Activated CD4-positive, alpha-beta T cell treated with anti-CD3 and anti-CD28 coated beads, Interleukin-2, amount 10 ng/mL, durations not matched to agents 24 days and 14 days (primary cell): ENCODE data around the gene NRXN3. TPM values are rescaled to one million over a fixed set of nuclear protein-coding genes. Genes with fewer than 3 reads are reported as not detected.

Experiments used
- DNase-seq: peaks from one replicate; pipeline ENCODE4 v3.0.0; 2022
- H3K27ac Mint-ChIP-seq: one replicate; pipeline ENCODE4 v1.8.0; 2022; ENCODE audit warnings: mild to moderate bottlenecking, mixed read lengths
- H3K27me3 Mint-ChIP-seq: one replicate; pipeline ENCODE4 v1.8.0; 2022; ENCODE audit warnings: mixed read lengths
- H3K36me3 Mint-ChIP-seq: one replicate; pipeline ENCODE4 v1.8.0; 2022; ENCODE audit warnings: low read depth, mild to moderate bottlenecking, mixed read lengths
- H3K4me1 Mint-ChIP-seq: one replicate; pipeline ENCODE4 v1.8.0; 2021; ENCODE audit warnings: mixed read lengths
- H3K4me3 Mint-ChIP-seq: one replicate; pipeline ENCODE4 v1.8.0; 2022; ENCODE audit warnings: mild to moderate bottlenecking, moderate library complexity, mixed read lengths
- H3K9me3 Mint-ChIP-seq: one replicate; pipeline ENCODE4 v1.8.0; 2021; ENCODE audit warnings: mixed read lengths
- intact Hi-C: fragments of 100-400 bp; cut with micrococcal nuclease; formaldehyde crosslinking; loops from one replicate; pipeline ENCODE4 v1.15.1; 2023
- total RNA-seq: library from RNA; stranded (reverse); gene quantifications from 2 replicates; pipeline ENCODE4 v1.2.3, GENCODE V29; 2022

Gene NRXN3
- total RNA-seq, 1 donor from 2014 or later = not detected

GRCh38 chr14:79878785-79879184 is 1708.6 kb downstream of the NRXN3 start:
- DNase-seq = no peak
- H3K4me1 Mint-ChIP-seq = no peaks in the 10 kb centered on the region
- H3K27me3 Mint-ChIP-seq = no peaks in the 10 kb centered on the region
- H3K4me3 Mint-ChIP-seq = no peak overlapping the region
- H3K27ac Mint-ChIP-seq = no peak overlapping the region
- no peaks in the 10 kb centered on the region for H3K36me3 Mint-ChIP-seq
- no peaks in the 10 kb centered on the region for H3K9me3 Mint-ChIP-seq
- intact Hi-C loops = no loop called here

- Mint-ChIP-seq H3K27ac (no peak overlapping the region), H3K4me3 (no peak overlapping the region), H3K36me3 (no peaks in the 10 kb centered on the region), H3K4me1 (no peaks in the 10 kb centered on the region), H3K27me3 (no peaks in the 10 kb centered on the region), H3K9me3 (no peaks in the 10 kb centered on the region)
- DNase-seq = no peak
- intact Hi-C loops = no loop called here
Observed at GRCh38 chr14:79881299-79881698, 1711.1 kb downstream of the NRXN3 start.

- intact Hi-C loops = no loop called here
- Mint-ChIP-seq H3K36me3 (no peaks in the 10 kb centered on the region), H3K27ac (no peak overlapping the region)
Observed at GRCh38 chr14:79890527-79890926, 1720.4 kb downstream of the NRXN3 start.

GRCh38 chr14:79896009-79896408 is 1725.8 kb downstream of the NRXN3 start:
- Mint-ChIP-seq H3K27ac (no peak overlapping the region), H3K4me1 (no peaks in the 10 kb centered on the region), H3K36me3 (no peaks in the 10 kb centered on the region), H3K27me3 (no peaks in the 10 kb centered on the region), H3K9me3 (peaks cover 9% of the 10 kb centered on the region), H3K4me3 (no peak overlapping the region)
- intact Hi-C loops = no loop called here
- DNase-seq = no peak

More at GRCh38 chr14:79890527-79890926, 1720.4 kb downstream of the NRXN3 start:
- no peaks in the 10 kb centered on the region for H3K9me3 Mint-ChIP-seq
- DNase-seq = no peak
- H3K4me1 Mint-ChIP-seq = no peaks in the 10 kb centered on the region
- no peaks in the 10 kb centered on the region for H3K27me3 Mint-ChIP-seq
- H3K4me3 Mint-ChIP-seq = no peak overlapping the region

GRCh38 chr14:79899610-79900009 is 1729.4 kb downstream of the NRXN3 start:
- no peak overlapping the region for H3K4me3 Mint-ChIP-seq
- no peak for DNase-seq
- H3K9me3 Mint-ChIP-seq = peaks cover 9% of the 10 kb centered on the region
- no peaks in the 10 kb centered on the region for H3K4me1 Mint-ChIP-seq
- no peaks in the 10 kb centered on the region for H3K36me3 Mint-ChIP-seq
- no peak overlapping the region for H3K27ac Mint-ChIP-seq
- no peaks in the 10 kb centered on the region for H3K27me3 Mint-ChIP-seq
- intact Hi-C loops = no loop called here

- Mint-ChIP-seq H3K4me1 (no peaks in the 10 kb centered on the region), H3K4me3 (no peak overlapping the region), H3K27me3 (no peaks in the 10 kb centered on the region), H3K9me3 (peaks cover 5% of the 10 kb centered on the region), H3K36me3 (no peaks in the 10 kb centered on the region), H3K27ac (no peak overlapping the region)
- intact Hi-C loops = no loop called here
- DNase-seq = no peak
Observed at GRCh38 chr14:79904497-79904896, 1734.3 kb downstream of the NRXN3 start.

- Mint-ChIP-seq H3K4me3 (no peak overlapping the region), H3K27ac (no peak overlapping the region), H3K9me3 (no peaks in the 10 kb centered on the region), H3K4me1 (no peaks in the 10 kb centered on the region), H3K36me3 (no peaks in the 10 kb centered on the region), H3K27me3 (no peaks in the 10 kb centered on the region)
- intact Hi-C loops = no loop called here
- DNase-seq = no peak
Observed at GRCh38 chr14:79906994-79907393, 1736.8 kb downstream of the NRXN3 start.

- no peak overlapping the region for H3K4me3 Mint-ChIP-seq
- no peaks in the 10 kb centered on the region for H3K4me1 Mint-ChIP-seq
- no peak overlapping the region for H3K27ac Mint-ChIP-seq
- no peaks in the 10 kb centered on the region for H3K9me3 Mint-ChIP-seq
- no peak for DNase-seq
- no peaks in the 10 kb centered on the region for H3K36me3 Mint-ChIP-seq
- intact Hi-C loops = no loop called here
- no peaks in the 10 kb centered on the region for H3K27me3 Mint-ChIP-seq
Observed at GRCh38 chr14:79910086-79910485, 1739.9 kb downstream of the NRXN3 start.

- intact Hi-C loops = no loop called here
- Mint-ChIP-seq H3K36me3 (no peaks in the 10 kb centered on the region), H3K27me3 (no peaks in the 10 kb centered on the region), H3K4me3 (no peak overlapping the region), H3K4me1 (no peaks in the 10 kb centered on the region), H3K27ac (no peak overlapping the region), H3K9me3 (no peaks in the 10 kb centered on the region)
- DNase-seq = no peak
Observed at GRCh38 chr14:79911744-79912143, 1741.6 kb downstream of the NRXN3 start.

- Mint-ChIP-seq H3K4me3 (no peak overlapping the region), H3K27ac (no peak overlapping the region), H3K27me3 (no peaks in the 10 kb centered on the region), H3K4me1 (no peaks in the 10 kb centered on the region), H3K36me3 (no peaks in the 10 kb centered on the region), H3K9me3 (no peaks in the 10 kb centered on the region)
- DNase-seq = no peak
- intact Hi-C loops = no loop called here
Observed at GRCh38 chr14:79914595-79914994, 1744.4 kb downstream of the NRXN3 start.

- Mint-ChIP-seq H3K36me3 (no peaks in the 10 kb centered on the region), H3K4me1 (no peaks in the 10 kb centered on the region), H3K27me3 (no peaks in the 10 kb centered on the region), H3K4me3 (no peak overlapping the region), H3K27ac (no peak overlapping the region), H3K9me3 (no peaks in the 10 kb centered on the region)
- no peak for DNase-seq
- intact Hi-C loops = no loop called here
Observed at GRCh38 chr14:79915406-79915805, 1745.2 kb downstream of the NRXN3 start.

GRCh38 chr14:79916281-79916680 is 1746.1 kb downstream of the NRXN3 start:
- Mint-ChIP-seq H3K9me3 (no peaks in the 10 kb centered on the region), H3K36me3 (no peaks in the 10 kb centered on the region), H3K27me3 (no peaks in the 10 kb centered on the region), H3K4me3 (no peak overlapping the region), H3K4me1 (no peaks in the 10 kb centered on the region), H3K27ac (no peak overlapping the region)
- DNase-seq = no peak
- intact Hi-C loops = no loop called here

- no peaks in the 10 kb centered on the region for H3K36me3 Mint-ChIP-seq
Observed at GRCh38 chr14:79916892-79917291, 1746.7 kb downstream of the NRXN3 start.

More at GRCh38 chr14:79916892-79917291, 1746.7 kb downstream of the NRXN3 start:
- Mint-ChIP-seq H3K9me3 (no peaks in the 10 kb centered on the region), H3K4me3 (no peak overlapping the region), H3K27me3 (no peaks in the 10 kb centered on the region), H3K27ac (no peak overlapping the region), H3K4me1 (no peaks in the 10 kb centered on the region)
- no peak for DNase-seq
- intact Hi-C loops = no loop called here
